Stomach (tissue), 4 donors: ENCODE results near the gene TESK1.

ENCODE experiments used
- EP300 ChIP-seq: sonication (generic); formaldehyde crosslinking; IDR thresholded peaks from one replicate; pipeline ENCODE4 v1.6.1; 2017; ENCODE audit warnings: antibody characterized with exemption
- POLR2A ChIP-seq, 4 donors: fragments of 450-650 bp; IDR thresholded peaks; one replicate each; pipeline ENCODE4 v1.6.1; 2016; ENCODE audit warnings: antibody characterized with exemption in 4 of 4, control low read depth in 2 of 4, mild to moderate bottlenecking in 1 of 4, moderate library complexity in 1 of 4
- TF ChIP-seq, protein P1 (sequence below), 7 experiments: fragments of 450-650 bp in 4 of 7; fragments of 200-600 bp in 3 of 7; sonication (generic) in 3 of 7; IDR thresholded peaks; one replicate each; pipeline ENCODE4 v1.5.1; 2016 to 2019; ENCODE audit warnings: antibody characterized with exemption in 7 of 7, control low read depth in 2 of 7, mild to moderate bottlenecking in 1 of 7

DNA sequence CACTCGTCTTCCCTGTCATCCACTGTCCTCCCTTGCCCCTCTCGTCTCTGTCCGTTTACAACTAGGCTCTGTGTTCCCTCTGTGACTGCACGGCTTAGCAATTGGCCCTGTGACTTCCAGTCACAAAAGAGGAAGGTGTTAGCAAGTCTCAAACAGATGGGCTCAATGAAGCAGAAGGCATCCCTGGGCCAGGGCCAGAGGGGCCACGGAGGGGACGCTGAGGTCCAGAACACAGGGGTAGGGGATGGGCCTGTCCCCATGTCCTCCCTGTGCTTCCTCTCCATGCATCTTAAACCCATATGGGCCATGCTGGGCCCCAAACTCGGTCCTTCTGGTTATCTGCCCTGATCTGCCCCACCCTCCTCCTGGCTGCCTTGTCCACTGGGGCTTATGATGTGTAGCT is 13.3 kb downstream of the TESK1 start, which contains the start of gene CD72:
- TF ChIP-seq POLR2A (IDR thresholded peaks at IDR 0.05), result no peak
- TF ChIP-seq, protein P1, sequence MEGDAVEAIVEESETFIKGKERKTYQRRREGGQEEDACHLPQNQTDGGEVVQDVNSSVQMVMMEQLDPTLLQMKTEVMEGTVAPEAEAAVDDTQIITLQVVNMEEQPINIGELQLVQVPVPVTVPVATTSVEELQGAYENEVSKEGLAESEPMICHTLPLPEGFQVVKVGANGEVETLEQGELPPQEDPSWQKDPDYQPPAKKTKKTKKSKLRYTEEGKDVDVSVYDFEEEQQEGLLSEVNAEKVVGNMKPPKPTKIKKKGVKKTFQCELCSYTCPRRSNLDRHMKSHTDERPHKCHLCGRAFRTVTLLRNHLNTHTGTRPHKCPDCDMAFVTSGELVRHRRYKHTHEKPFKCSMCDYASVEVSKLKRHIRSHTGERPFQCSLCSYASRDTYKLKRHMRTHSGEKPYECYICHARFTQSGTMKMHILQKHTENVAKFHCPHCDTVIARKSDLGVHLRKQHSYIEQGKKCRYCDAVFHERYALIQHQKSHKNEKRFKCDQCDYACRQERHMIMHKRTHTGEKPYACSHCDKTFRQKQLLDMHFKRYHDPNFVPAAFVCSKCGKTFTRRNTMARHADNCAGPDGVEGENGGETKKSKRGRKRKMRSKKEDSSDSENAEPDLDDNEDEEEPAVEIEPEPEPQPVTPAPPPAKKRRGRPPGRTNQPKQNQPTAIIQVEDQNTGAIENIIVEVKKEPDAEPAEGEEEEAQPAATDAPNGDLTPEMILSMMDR (IDR thresholded peaks at IDR 0.05), result no peak
- no peak for TF ChIP-seq EP300
